MM.1S (cell line): Measurements from ENCODE around the gene COX14.

Experiments
- EZH2 ChIP-seq: fragments of 300-600 bp; sonication (generic); optimal IDR thresholded peaks from 2 replicates; pipeline ENCODE3; 2017; ENCODE audit warnings: low read depth, mild to moderate bottlenecking, antibody characterized with exemption, low read length, mixed read lengths
- EZH2phosphoT487 ChIP-seq: fragments of 300-600 bp; sonication (generic); IDR thresholded peaks from 2 replicates; pipeline ENCODE4 v1.6.1; 2018; ENCODE audit warnings: antibody characterized with exemption, low read length
- TF ChIP-seq, protein P1 (sequence below): fragments of 300-600 bp; sonication (generic); IDR thresholded peaks from 2 replicates; pipeline ENCODE4 v1.5.1; 2016; ENCODE audit warnings: antibody characterized with exemption, low read length, mixed read lengths

GRCh38 chr12:50167049-50167828 lies 55.2 kb downstream of the COX14 start, which contains the start of gene CERS5:
- TF ChIP-seq, protein P1, sequence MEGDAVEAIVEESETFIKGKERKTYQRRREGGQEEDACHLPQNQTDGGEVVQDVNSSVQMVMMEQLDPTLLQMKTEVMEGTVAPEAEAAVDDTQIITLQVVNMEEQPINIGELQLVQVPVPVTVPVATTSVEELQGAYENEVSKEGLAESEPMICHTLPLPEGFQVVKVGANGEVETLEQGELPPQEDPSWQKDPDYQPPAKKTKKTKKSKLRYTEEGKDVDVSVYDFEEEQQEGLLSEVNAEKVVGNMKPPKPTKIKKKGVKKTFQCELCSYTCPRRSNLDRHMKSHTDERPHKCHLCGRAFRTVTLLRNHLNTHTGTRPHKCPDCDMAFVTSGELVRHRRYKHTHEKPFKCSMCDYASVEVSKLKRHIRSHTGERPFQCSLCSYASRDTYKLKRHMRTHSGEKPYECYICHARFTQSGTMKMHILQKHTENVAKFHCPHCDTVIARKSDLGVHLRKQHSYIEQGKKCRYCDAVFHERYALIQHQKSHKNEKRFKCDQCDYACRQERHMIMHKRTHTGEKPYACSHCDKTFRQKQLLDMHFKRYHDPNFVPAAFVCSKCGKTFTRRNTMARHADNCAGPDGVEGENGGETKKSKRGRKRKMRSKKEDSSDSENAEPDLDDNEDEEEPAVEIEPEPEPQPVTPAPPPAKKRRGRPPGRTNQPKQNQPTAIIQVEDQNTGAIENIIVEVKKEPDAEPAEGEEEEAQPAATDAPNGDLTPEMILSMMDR = no peak
- TF ChIP-seq EZH2phosphoT487 (no peak), EZH2 (no peak)
